A549 (cell line): ENCODE results near the gene FAM53B. TPM values are rescaled to one million over a fixed set of nuclear protein-coding genes. Genes with fewer than 3 reads are reported as not detected.
A peak's percentile ranks its signal among the peaks of the same experiment; 100 is the strongest.

ENCODE experiments used
- ATAC-seq, 2 experiments: fragments of 200-7000 bp in 1 of 2; fragments of >200 bp in 1 of 2; cut with Nextera tagmentation in 1 of 2; cut with Tn5 transposase in 1 of 2; 3 replicates each; pipeline versions ENCODE4 v1.8.0 to v1.9.1; 2018 to 2020; ENCODE audit warnings: mild to moderate bottlenecking in 1 of 2, moderate library complexity in 1 of 2
- CTCF ChIA-PET: fragments of 300-600 bp; sonication (Branson Sonifier 250); formaldehyde crosslinking; extraction: SDS; loops from one replicate; lab custom pipeline; 2021; ENCODE audit warnings: antibody characterized with exemption, inconsistent platforms; lab: Yijun Ruan, JAX
- POLR2A ChIA-PET: fragments of 350-600 bp; formaldehyde crosslinking; extraction: SDS; loops from one replicate; lab custom pipeline; 2021; ENCODE audit warnings: antibody characterized with exemption, inconsistent platforms; lab: Yijun Ruan, JAX
- DNase-seq, 2 experiments: peaks; one replicate each; pipeline versions ENCODE4 v3.0.0 to v3.0.0-alpha.2; 2011 to 2016; ENCODE audit warnings: low read depth in 1 of 2, low spot score in 1 of 2
- FAIRE-seq: peaks from 2 replicates; lab custom pipeline; 2011; peaks lifted over from hg19 to GRCh38; lab: Jason Lieb, UNC
- H3K27ac ChIP-seq, 2 experiments: fragments of >200 bp; sonication (Bioruptor Twin); formaldehyde crosslinking; 3 replicates each; pipeline ENCODE4 v1.5.1; 2016 to 2017
- H3K4me1 ChIP-seq: fragments of >200 bp; sonication (Bioruptor Twin); formaldehyde crosslinking; 3 replicates; pipeline ENCODE4 v1.6.1; 2016
- H3K4me2 ChIP-seq: fragments of >200 bp; sonication (Bioruptor Twin); formaldehyde crosslinking; 3 replicates; pipeline ENCODE4 v1.6.1; 2016
- H3K4me3 ChIP-seq: fragments of >200 bp; sonication (Bioruptor Twin); formaldehyde crosslinking; 3 replicates; pipeline ENCODE4 v1.5.1; 2016
- H3K9me3 ChIP-seq: fragments of >200 bp; sonication (Bioruptor Twin); formaldehyde crosslinking; 3 replicates; pipeline ENCODE4 v1.6.1; 2016
- BCL3 ChIP-seq: fragments of >200 bp; sonication (Bioruptor Twin); formaldehyde crosslinking; IDR thresholded peaks from 3 replicates; pipeline ENCODE4 v1.6.1; 2016
- CBX2 ChIP-seq: fragments of 200-600 bp; sonication (generic); IDR thresholded peaks from 2 replicates; pipeline ENCODE4 v1.6.1; 2016; ENCODE audit warnings: low read depth, mild to moderate bottlenecking, borderline replicate concordance
- EHMT2 ChIP-seq: fragments of 200-600 bp; sonication (generic); IDR thresholded peaks from 2 replicates; pipeline ENCODE4 v1.6.1; 2016; ENCODE audit warnings: antibody characterized with exemption, low read depth, mild to moderate bottlenecking, moderate library complexity
- EP300 ChIP-seq, 2 experiments: fragments of >200 bp; sonication (Bioruptor Twin); formaldehyde crosslinking; IDR thresholded peaks; 2 replicates in 1 of 2; 3 replicates in 1 of 2; pipeline ENCODE4 v1.6.1; 2016 to 2017
- ESRRA ChIP-seq: fragments of 150-350 bp; IDR thresholded peaks from 2 replicates; pipeline ENCODE4 v1.6.1; 2014; ENCODE audit warnings: mild to moderate bottlenecking, low read length, borderline replicate concordance
- HDAC2 ChIP-seq: fragments of 200-600 bp; sonication (generic); IDR thresholded peaks from 2 replicates; pipeline ENCODE4 v1.6.1; 2016
- HES2 ChIP-seq: fragments of >200 bp; sonication (Bioruptor Twin); formaldehyde crosslinking; IDR thresholded peaks from 2 replicates; pipeline ENCODE4 v1.6.1; 2016
- HEYL ChIP-seq: fragments of 250-450 bp; sonication (Bioruptor Pico); IDR thresholded peaks from 2 replicates; pipeline ENCODE4 v1.8.0; 2021; ENCODE audit warnings: mild to moderate bottlenecking, moderate library complexity
- JUNB ChIP-seq: fragments of >200 bp; sonication (Bioruptor Twin); formaldehyde crosslinking; IDR thresholded peaks from 2 replicates; pipeline ENCODE4 v1.6.1; 2016
- NR3C1 ChIP-seq: fragments of >200 bp; sonication (Bioruptor Twin); formaldehyde crosslinking; IDR thresholded peaks from 3 replicates; pipeline ENCODE4 v1.6.1; 2017
- PBX3 ChIP-seq: IDR thresholded peaks from 2 replicates; pipeline ENCODE4 v1.6.1; 2012
- PHF8 ChIP-seq: fragments of 200-600 bp; sonication (generic); IDR thresholded peaks from 2 replicates; pipeline ENCODE4 v1.6.1; 2016; ENCODE audit warnings: low read depth, mild to moderate bottlenecking, antibody characterized with exemption, moderate library complexity, borderline replicate concordance
- POLR2A ChIP-seq: IDR thresholded peaks from 2 replicates; pipeline ENCODE4 v1.6.1; 2012; ENCODE audit warnings: mild to moderate bottlenecking, low read length
- REST ChIP-seq: fragments of 200-600 bp; sonication (generic); IDR thresholded peaks from 2 replicates; pipeline ENCODE4 v1.6.1; 2016; ENCODE audit warnings: antibody characterized with exemption, mild to moderate bottlenecking, moderate library complexity
- RFX5 ChIP-seq: fragments of 450-650 bp; IDR thresholded peaks from 2 replicates; pipeline ENCODE4 v1.7.1; 2014; ENCODE audit warnings: antibody characterized with exemption, mild to moderate bottlenecking, moderate library complexity
- SMC3 ChIP-seq: fragments of >200 bp; sonication (Bioruptor Twin); formaldehyde crosslinking; IDR thresholded peaks from 3 replicates; pipeline ENCODE4 v1.6.1; 2018; ENCODE audit warnings: inconsistent platforms
- TFCP2L1 ChIP-seq: fragments of 250-450 bp; sonication (Bioruptor Pico); IDR thresholded peaks from 2 replicates; pipeline ENCODE4 v1.5.0; 2021; ENCODE audit warnings: mild to moderate bottlenecking
- ZFP36 ChIP-seq: fragments of 450-650 bp; IDR thresholded peaks from 2 replicates; pipeline ENCODE4 v1.6.1; 2014; ENCODE audit warnings: borderline replicate concordance; ENCODE audit not compliant: partially characterized antibody
- ZSCAN20 ChIP-seq: fragments of 250-450 bp; sonication (Bioruptor Pico); IDR thresholded peaks from 2 replicates; pipeline ENCODE4 v1.8.0; 2022; ENCODE audit warnings: mild to moderate bottlenecking, moderate library complexity
- WGBS: methylation state at CpG from one replicate; pipeline ENCODE4 v1.1.6; 2017; ENCODE audit errors: missing lambda C conversion rate; 5-methylcytosine and 5-hydroxymethylcytosine counted together
- polyA plus RNA-seq, 4 experiments: library from polyadenylated mRNA; depleted of rRNA in 3 of 4; stranded (reverse); fragments of >200 nt; fragmentation: RNase III in 1 of 4; extraction: RNeasy Plus Mini Kit Qiagen cat#74134 plus additional on column Dnase treatment in 1 of 4; gene quantifications; 2 replicates in 3 of 4; 3 replicates in 1 of 4; pipeline ENCODE4 v1.2.3, GENCODE V29; 2011 to 2017

Gene FAM53B
- polyA plus RNA-seq, 2 of the 4 experiments (the other 2 are of a cell fraction) = 5.1 to 8.5 TPM

- POLR2A ChIA-PET = no interaction called here
- CTCF ChIA-PET = interaction anchor here (0.5 to 0.7 kb wide), 2 partner anchors 16 to 203 kb away, joined by 3 to 5 read pairs; no protein-coding TSS in a partner anchor
- WGBS = 69% methylated on average over 19 of the region's 23 CpGs
- H3K4me3 ChIP-seq = no peak overlapping the region
- DNase-seq (no peak), FAIRE-seq (no peak), ATAC-seq (peak; percentile 14 to 30; a peak in 4 of 6 replicates)
- no peaks in the 10 kb centered on the region for H3K4me1 ChIP-seq
- TF ChIP-seq ESRRA = no peak
- no peak for TF ChIP-seq ZFP36
- TF ChIP-seq PBX3 = no peak
- TF ChIP-seq EP300 (IDR thresholded peaks at IDR 0.05) = no peak
- TF ChIP-seq JUNB = no peak
- TF ChIP-seq HES2 = no peak
- TF ChIP-seq ZSCAN20 (CRISPR knock-in tag) = no peak
- TF ChIP-seq POLR2A = no peak
- TF ChIP-seq HDAC2 = no peak
- TF ChIP-seq PHF8 = no peak
- TF ChIP-seq SMC3 = no peak
- no peak for TF ChIP-seq TFCP2L1
- TF ChIP-seq REST = no peak
- TF ChIP-seq NR3C1 = no peak
- TF ChIP-seq HEYL (CRISPR knock-in tag) = no peak
- no peak for TF ChIP-seq RFX5
- TF ChIP-seq CBX2 = no peak
- no peak for TF ChIP-seq BCL3
- H3K9me3 ChIP-seq = no peaks in the 10 kb centered on the region; the same call in 2 of the 3 replicates
- no peak overlapping the region for H3K27ac ChIP-seq
- H3K4me2 ChIP-seq = no peak overlapping the region
These were observed 165.8 kb downstream of the FAM53B start for GRCh38 chr10:124578231-124579010.

- ATAC-seq (no peak), FAIRE-seq (no peak)
These were observed 166.5 kb downstream of the FAM53B start for GRCh38 chr10:124577651-124578050.

More at GRCh38 chr10:124577651-124578050, 166.5 kb downstream of the FAM53B start:
- CTCF ChIA-PET = no interaction called here
- TF ChIP-seq EHMT2 (no peak), POLR2A (no peak), RFX5 (no peak)
- TF ChIP-seq, all 56 proteins: peak for 0
- Histone ChIP-seq H3K4me2 (no peak overlapping the region), H3K27ac (no peak overlapping the region), H3K4me1 (no peaks in the 10 kb centered on the region), H3K9me3 (no peaks in the 10 kb centered on the region; the same call in 2 of the 3 replicates), H3K4me3 (no peak overlapping the region)
- 40% methylated on average over 2 of the region's 3 CpGs for WGBS
- POLR2A ChIA-PET = no interaction called here
- no peak for DNase-seq
